Liver (tissue), 9 donors: Measurements from ENCODE around the gene EP300. TPM values are rescaled to one million over a fixed set of nuclear protein-coding genes. Genes with fewer than 3 reads are reported as not detected.

Experiments used
- DNase-seq: peaks from one replicate; pipeline ENCODE4 v3.0.0-alpha.2; 2017; ENCODE audit warnings: low spot score
- H3K27ac ChIP-seq, 2 donors: one replicate each; pipeline ENCODE4 v1.7.0; 2013; ENCODE audit warnings: inconsistent platforms in 2 of 2, low read length in 2 of 2, control low read depth in 1 of 2, low read depth in 1 of 2, mild to moderate bottlenecking in 1 of 2
- H3K27me3 ChIP-seq, 4 donors: one replicate each; pipeline versions ENCODE4 v1.6.1 to v1.7.0; 2013; ENCODE audit warnings: low read length in 3 of 4, inconsistent platforms in 1 of 4, mild to moderate bottlenecking in 1 of 4, moderate library complexity in 1 of 4; ENCODE audit not compliant: control insufficient read depth in 4 of 4, insufficient read depth in 4 of 4
- H3K36me3 ChIP-seq, 4 donors: one replicate each; pipeline versions ENCODE4 v1.6.1 to v1.7.0; 2013; ENCODE audit warnings: low read length in 3 of 4, mild to moderate bottlenecking in 3 of 4, low read depth in 1 of 4, moderate library complexity in 1 of 4; ENCODE audit not compliant: control insufficient read depth in 4 of 4, insufficient read depth in 3 of 4
- H3K4me1 ChIP-seq, 4 donors: one replicate each; pipeline versions ENCODE4 v1.6.1 to v1.7.0; 2013; ENCODE audit warnings: low read length in 3 of 4, mild to moderate bottlenecking in 3 of 4, moderate library complexity in 1 of 4; ENCODE audit not compliant: control insufficient read depth in 4 of 4, insufficient read depth in 4 of 4
- H3K4me3 ChIP-seq, 3 donors: one replicate each; pipeline versions ENCODE4 v1.6.1 to v1.7.0; 2013; ENCODE audit warnings: low read length in 3 of 3, control low read depth in 1 of 3, low read depth in 1 of 3, mild to moderate bottlenecking in 1 of 3
- H3K9ac ChIP-seq, 2 donors: one replicate each; pipeline ENCODE4 v1.7.0; 2013; ENCODE audit warnings: low read length in 2 of 2, mild to moderate bottlenecking in 2 of 2, moderate library complexity in 2 of 2, control low read depth in 1 of 2, low read depth in 1 of 2
- H3K9me3 ChIP-seq, 4 donors: one replicate each; pipeline versions ENCODE4 v1.6.1 to v1.7.0; 2013; ENCODE audit warnings: low read length in 3 of 4; ENCODE audit not compliant: control insufficient read depth in 4 of 4
- ATF3 ChIP-seq: IDR thresholded peaks from 2 replicates; pipeline ENCODE4 v1.6.1; 2016; ENCODE audit warnings: antibody characterized with exemption
- CTCF ChIP-seq: fragments of 150-350 bp; IDR thresholded peaks from 2 replicates; pipeline ENCODE4 v1.5.1; 2017; ENCODE audit warnings: improper control_type of control experiment, low read depth, low read length; ENCODE audit not compliant: missing input control
- EGR1 ChIP-seq, 2 donors: IDR thresholded peaks; 2 replicates each; pipeline ENCODE4 v1.6.1; 2016 to 2018; ENCODE audit warnings: antibody characterized with exemption in 2 of 2, low read depth in 2 of 2
- FOXA1 ChIP-seq: IDR thresholded peaks from 2 replicates; pipeline ENCODE4 v1.6.1; 2016; ENCODE audit warnings: antibody characterized with exemption
- FOXA2 ChIP-seq: IDR thresholded peaks from 2 replicates; pipeline ENCODE4 v1.6.1; 2016; ENCODE audit warnings: antibody characterized with exemption
- GABPA ChIP-seq, 2 donors: IDR thresholded peaks in 1 of 2; conservative IDR thresholded peaks in 1 of 2; 2 replicates each; pipeline ENCODE4 v1.6.1; 2016; ENCODE audit warnings: antibody characterized with exemption in 2 of 2, mild to moderate bottlenecking in 1 of 2, moderate library complexity in 1 of 2
- HNF4A ChIP-seq, 2 donors: conservative IDR thresholded peaks; 2 replicates each; pipeline ENCODE4 v1.6.1; 2016; ENCODE audit warnings: antibody characterized with exemption in 2 of 2, mild to moderate bottlenecking in 2 of 2
- HNF4G ChIP-seq: IDR thresholded peaks from 2 replicates; pipeline ENCODE4 v1.6.1; 2016; ENCODE audit warnings: antibody characterized with exemption
- JUND ChIP-seq, 2 donors: IDR thresholded peaks; 2 replicates each; pipeline ENCODE4 v1.6.1; 2016; ENCODE audit warnings: antibody characterized with exemption in 2 of 2
- MAX ChIP-seq: IDR thresholded peaks from 2 replicates; pipeline ENCODE4 v1.6.1; 2016; ENCODE audit warnings: antibody characterized with exemption
- NR2F2 ChIP-seq: IDR thresholded peaks from 2 replicates; pipeline ENCODE4 v1.6.1; 2016; ENCODE audit warnings: antibody characterized with exemption
- RAD21 ChIP-seq, 2 donors: IDR thresholded peaks; 2 replicates each; pipeline ENCODE4 v1.6.1; 2016; ENCODE audit warnings: antibody characterized with exemption in 2 of 2, mild to moderate bottlenecking in 2 of 2
- REST ChIP-seq: IDR thresholded peaks from 2 replicates; pipeline ENCODE4 v1.6.1; 2016; ENCODE audit warnings: antibody characterized with exemption, mild to moderate bottlenecking
- RXRA ChIP-seq, 2 donors: IDR thresholded peaks; 2 replicates each; pipeline ENCODE4 v1.6.1; 2017 to 2018; ENCODE audit warnings: antibody characterized with exemption in 2 of 2, mild to moderate bottlenecking in 1 of 2
- SP1 ChIP-seq: IDR thresholded peaks from 2 replicates; pipeline ENCODE4 v1.6.1; 2018; ENCODE audit warnings: antibody characterized with exemption, mild to moderate bottlenecking
- TAF1 ChIP-seq: conservative IDR thresholded peaks from 2 replicates; pipeline ENCODE4 v1.6.1; 2016; ENCODE audit warnings: antibody characterized with exemption, mild to moderate bottlenecking
- YY1 ChIP-seq: IDR thresholded peaks from 2 replicates; pipeline ENCODE4 v1.6.1; 2016; ENCODE audit warnings: antibody characterized with exemption, mild to moderate bottlenecking
- ZBTB33 ChIP-seq: IDR thresholded peaks from 2 replicates; pipeline ENCODE4 v1.6.1; 2016; ENCODE audit warnings: antibody characterized with exemption
- WGBS: extraction: QIAGEN DNeasy Blood & Tissue Kit; methylation state at CpG from one replicate; pipeline ENCODE4 v1.1.7; 2013; 5-methylcytosine and 5-hydroxymethylcytosine counted together
- polyA plus RNA-seq, 2 donors: library from polyadenylated mRNA; stranded (reverse) in 1 of 2; unstranded in 1 of 2; fragments of 200-250 nt in 1 of 2; fragments of >200 nt in 1 of 2; fragmentation: Nextera tagmentation in 1 of 2; extraction: Ambion mirVana in 1 of 2; gene quantifications; one replicate each; pipeline versions ENCODE4 v1.2.1 to v1.2.3, GENCODE V29; 2013 to 2015
- total RNA-seq, 2 donors: library from RNA; depleted of rRNA; stranded (reverse); fragments of >200 nt; gene quantifications; one replicate each; pipeline ENCODE4 v1.2.3, GENCODE V29; 2014
- donor health status: healthy.
- donor health status: healthy.
- donor health status: healthy.
- donor health status: healthy.
- donor health status: healthy.

EP300 gene
- total and polyA plus RNA-seq, 4 donors, result 6.9 to 95.5 (median 31.9) TPM

GRCh38 chr22:41078931-41079330 is 13.5 kb upstream of the EP300 start:
- 73% methylated on average over 1 of the region's 1 CpG for WGBS
- no peaks in the 10 kb centered on the region for H3K9me3 ChIP-seq
- H3K27ac ChIP-seq, result no peak overlapping the region
- no peaks in the 10 kb centered on the region for H3K27me3 ChIP-seq
- DNase-seq, result no peak
- no peak overlapping the region for H3K9ac ChIP-seq
- TF ChIP-seq RXRA (IDR thresholded peaks at IDR 0.05), result no peak
- no peak for TF ChIP-seq SP1
- no peak for TF ChIP-seq RAD21 (IDR thresholded peaks at IDR 0.05)
- no peak for TF ChIP-seq ATF3
- TF ChIP-seq GABPA (IDR thresholded peaks at IDR 0.05 in 1 of 2, conservative IDR thresholded peaks at IDR 0.05 in 1 of 2), result no peak
- TF ChIP-seq REST, result no peak
- TF ChIP-seq JUND (IDR thresholded peaks at IDR 0.05), result no peak
- TF ChIP-seq FOXA1, result no peak
- TF ChIP-seq FOXA2, result no peak
- no peak for TF ChIP-seq NR2F2
- no peak for TF ChIP-seq CTCF
- TF ChIP-seq HNF4A (conservative IDR thresholded peaks at IDR 0.05), result no peak
- no peak for TF ChIP-seq YY1
- TF ChIP-seq TAF1, result no peak
- TF ChIP-seq ZBTB33, result no peak
- TF ChIP-seq EGR1 (IDR thresholded peaks at IDR 0.05; ENCODE audit: low read depth in 2 of 2), result no peak
- no peak for TF ChIP-seq MAX
- no peak for TF ChIP-seq HNF4G
- no peak overlapping the region for H3K4me3 ChIP-seq
- H3K4me1 ChIP-seq, result no peaks in the 10 kb centered on the region
- no peaks in the 10 kb centered on the region for H3K36me3 ChIP-seq
